H9 (cell line): ENCODE data around the gene ZBTB16. TPM values are rescaled to one million over a fixed set of nuclear protein-coding genes. Genes with fewer than 3 reads are reported as not detected.

Experiments
- DNase-seq: peaks from one replicate; pipeline ENCODE4 v3.0.0-alpha.2; 2017
- H2AFZ ChIP-seq: one replicate; pipeline ENCODE4 v1.6.1; 2013; ENCODE audit warnings: mild to moderate bottlenecking, low read length, control low read depth, moderate library complexity
- H2AK5ac ChIP-seq: 2 replicates; pipeline ENCODE4 v1.6.1; 2013; ENCODE audit warnings: low read length, control low read depth, mixed read lengths; ENCODE audit not compliant: insufficient read length
- H2BK120ac ChIP-seq: one replicate; pipeline ENCODE4 v1.6.1; 2013; ENCODE audit warnings: low read depth, mild to moderate bottlenecking, low read length, control low read depth, inconsistent platforms; ENCODE audit not compliant: poor library complexity, severe bottlenecking
- H2BK12ac ChIP-seq: 2 replicates; pipeline ENCODE4 v1.6.1; 2013; ENCODE audit warnings: low read length, control low read depth, mixed read lengths, low read depth; ENCODE audit not compliant: insufficient read length
- H2BK15ac ChIP-seq: 2 replicates; pipeline ENCODE4 v1.6.1; 2013; ENCODE audit warnings: low read depth, low read length, control low read depth
- H2BK20ac ChIP-seq: one replicate; pipeline ENCODE4 v1.6.1; 2013; ENCODE audit warnings: low read depth, mild to moderate bottlenecking, low read length, control low read depth, inconsistent platforms; ENCODE audit not compliant: poor library complexity, severe bottlenecking
- H2BK5ac ChIP-seq: 2 replicates; pipeline ENCODE4 v1.6.1; 2013; ENCODE audit warnings: low read length, control low read depth, mixed read lengths; ENCODE audit not compliant: insufficient read length
- H3K14ac ChIP-seq: 2 replicates; pipeline ENCODE4 v1.6.1; 2013; ENCODE audit warnings: low read length, control low read depth; ENCODE audit not compliant: insufficient read depth
- H3K18ac ChIP-seq: 2 replicates; pipeline ENCODE4 v1.6.1; 2013; ENCODE audit warnings: low read depth, mild to moderate bottlenecking, mixed read lengths, low read length, control low read depth; ENCODE audit not compliant: insufficient read length
- H3K23ac ChIP-seq: 2 replicates; pipeline ENCODE4 v1.6.1; 2013; ENCODE audit warnings: low read length, control low read depth, mixed read lengths, low read depth; ENCODE audit not compliant: insufficient read length
- H3K23me2 ChIP-seq: 2 replicates; pipeline ENCODE4 v1.6.1; 2013; ENCODE audit warnings: low read depth, mild to moderate bottlenecking, mixed read lengths, low read length, control low read depth; ENCODE audit not compliant: insufficient read length, poor library complexity, severe bottlenecking
- H3K27ac ChIP-seq: 2 replicates; pipeline ENCODE4 v1.5.1; 2013; ENCODE audit warnings: low read length, control low read depth, mixed read lengths, low read depth; ENCODE audit not compliant: insufficient read length
- H3K27me3 ChIP-seq: 2 replicates; pipeline ENCODE4 v1.6.1; 2013; ENCODE audit warnings: low read length, control low read depth, inconsistent platforms; ENCODE audit not compliant: insufficient read depth
- H3K4ac ChIP-seq: 2 replicates; pipeline ENCODE4 v1.6.1; 2013; ENCODE audit warnings: low read depth, mild to moderate bottlenecking, control low read depth, inconsistent platforms, low read length, moderate library complexity
- H3K4me1 ChIP-seq: 2 replicates; pipeline ENCODE4 v1.6.1; 2013; ENCODE audit warnings: low read length, control low read depth, inconsistent platforms; ENCODE audit not compliant: insufficient read depth
- H3K4me2 ChIP-seq: 2 replicates; pipeline ENCODE4 v1.6.1; 2013; ENCODE audit warnings: low read length, control low read depth, mixed read lengths; ENCODE audit not compliant: insufficient read length, insufficient read depth
- H3K56ac ChIP-seq: 2 replicates; pipeline ENCODE4 v1.6.1; 2013; ENCODE audit warnings: low read depth, mild to moderate bottlenecking, mixed read lengths, low read length, control low read depth; ENCODE audit not compliant: insufficient read length
- H3K79me1 ChIP-seq: 2 replicates; pipeline ENCODE4 v1.6.1; 2013; ENCODE audit warnings: low read depth, mild to moderate bottlenecking, moderate library complexity, low read length, control low read depth, inconsistent platforms; ENCODE audit not compliant: insufficient read depth, poor library complexity, severe bottlenecking
- H3K79me2 ChIP-seq: 2 replicates; pipeline ENCODE4 v1.6.1; 2013; ENCODE audit warnings: low read length, control low read depth, inconsistent platforms; ENCODE audit not compliant: insufficient read depth
- H3K9ac ChIP-seq: 2 replicates; pipeline ENCODE4 v1.6.1; 2013; ENCODE audit warnings: low read length, control low read depth, mixed read lengths; ENCODE audit not compliant: insufficient read length; ENCODE audit errors: extremely low read depth
- H3K9me3 ChIP-seq: one replicate; pipeline ENCODE4 v1.6.1; 2013; ENCODE audit warnings: low read depth, low read length, inconsistent platforms; ENCODE audit not compliant: control insufficient read depth
- H3T11ph ChIP-seq: one replicate; pipeline ENCODE4 v1.6.1; 2013; ENCODE audit warnings: mild to moderate bottlenecking, low read length, control low read depth, inconsistent platforms
- H4K20me1 ChIP-seq: one replicate; pipeline ENCODE4 v1.6.1; 2013; ENCODE audit not compliant: control insufficient read depth, insufficient read length, insufficient read depth
- H4K5ac ChIP-seq: 2 replicates; pipeline ENCODE4 v1.6.1; 2013; ENCODE audit warnings: low read depth, mild to moderate bottlenecking, mixed read lengths, low read length, control low read depth; ENCODE audit not compliant: insufficient read length
- H4K8ac ChIP-seq: replicated peaks from 2 replicates; pipeline ENCODE4 v1.6.1; 2013; ENCODE audit warnings: low read length, control low read depth, mixed read lengths, low read depth; ENCODE audit not compliant: insufficient read length
- H4K91ac ChIP-seq: 2 replicates; pipeline ENCODE4 v1.6.1; 2013; ENCODE audit warnings: low read depth, mild to moderate bottlenecking, moderate library complexity, mixed read lengths, low read length, control low read depth; ENCODE audit not compliant: insufficient read length
- H3K27ac Mint-ChIP-seq, 3 experiments: 2 replicates in 2 of 3; 3 replicates in 1 of 3; pipeline ENCODE4 v1.8.0; 2020 to 2021; ENCODE audit warnings: mixed read lengths in 3 of 3, mild to moderate bottlenecking in 1 of 3, moderate library complexity in 1 of 3
- H3K27me3 Mint-ChIP-seq: 2 replicates; pipeline ENCODE4 v1.8.0; 2021; ENCODE audit warnings: low read depth, mild to moderate bottlenecking, moderate library complexity, mixed read lengths
- H3K36me3 Mint-ChIP-seq, 3 experiments: 2 replicates in 2 of 3; 3 replicates in 1 of 3; pipeline ENCODE4 v1.8.0; 2020 to 2021; ENCODE audit warnings: low read depth in 3 of 3, mixed read lengths in 3 of 3; ENCODE audit not compliant: insufficient read depth in 1 of 3
- H3K4me1 Mint-ChIP-seq, 2 experiments: 2 replicates each; pipeline ENCODE4 v1.8.0; 2020; ENCODE audit warnings: mixed read lengths in 2 of 2
- H3K4me3 Mint-ChIP-seq, 2 experiments: 2 replicates in 1 of 2; 3 replicates in 1 of 2; pipeline ENCODE4 v1.8.0; 2020 to 2021; ENCODE audit warnings: mild to moderate bottlenecking in 2 of 2, mixed read lengths in 2 of 2, moderate library complexity in 1 of 2
- H3K9me3 Mint-ChIP-seq, 2 experiments: 2 replicates in 1 of 2; 3 replicates in 1 of 2; pipeline ENCODE4 v1.8.0; 2020; ENCODE audit warnings: mild to moderate bottlenecking in 2 of 2, mixed read lengths in 2 of 2, moderate library complexity in 1 of 2
- CTCF ChIP-seq: fragments of 200-600 bp; sonication (generic); conservative IDR thresholded peaks from 3 replicates; pipeline ENCODE4 v1.8.0; 2021; ENCODE audit warnings: antibody characterized with exemption, mild to moderate bottlenecking
- WGBS: extraction: QIAGEN DNeasy Blood & Tissue Kit; methylation state at CpG from one replicate; pipeline ENCODE4 v1.1.7; 2013; ENCODE audit warnings: missing lambda C conversion rate, low lambda C conversion rate, mixed read lengths; ENCODE audit not compliant: insufficient read length; ENCODE audit errors: extremely low coverage; 5-methylcytosine and 5-hydroxymethylcytosine counted together
- total RNA-seq: library from RNA; stranded (reverse); gene quantifications from 2 replicates; pipeline ENCODE4 v1.2.1, GENCODE V29; 2021

The ZBTB16 gene
- total RNA-seq, 1 experiment from 2014 or later, result not detected

- no peak overlapping the region for H3K27ac Mint-ChIP-seq
- Histone ChIP-seq H3K9ac (no peak overlapping the region), H2BK12ac (no peak overlapping the region), H3T11ph (no peak overlapping the region), H2AK5ac (no peak overlapping the region), H3K18ac (no peak overlapping the region), H3K14ac (no peak overlapping the region), H2BK20ac (no peak overlapping the region), H3K4me2 (no peak overlapping the region), H2BK15ac (no peak overlapping the region), H3K9me3 (no peaks in the 10 kb centered on the region), H3K79me2 (no peaks in the 10 kb centered on the region), H3K23me2 (no peaks in the 10 kb centered on the region), H3K27me3 (no peaks in the 10 kb centered on the region), H4K5ac (no peak overlapping the region), H3K56ac (no peak overlapping the region), H3K27ac (no peak overlapping the region), H3K23ac (no peak overlapping the region), H2AFZ (no peak overlapping the region), H2BK5ac (no peak overlapping the region), H3K79me1 (no peaks in the 10 kb centered on the region), H2BK120ac (no peak overlapping the region), H4K20me1 (no peaks in the 10 kb centered on the region), H3K4ac (no peak overlapping the region), H3K4me1 (no peaks in the 10 kb centered on the region), H4K8ac (no peak overlapping the region), H4K91ac (no peak overlapping the region)
- no peak overlapping the region for H3K4me3 Mint-ChIP-seq
- H3K27me3 Mint-ChIP-seq, result peaks cover 19% of the 10 kb centered on the region
- no peaks in the 10 kb centered on the region for H3K9me3 Mint-ChIP-seq
- peaks cover under 1 to 21% of the 10 kb centered on the region in 2 experiments; a peak in 3 of 4 replicates for H3K4me1 Mint-ChIP-seq
- TF ChIP-seq CTCF, result no peak
- no CpG with 5 or more reads among the region's 6 CpGs for WGBS
- no peaks in the 10 kb centered on the region for H3K36me3 Mint-ChIP-seq
- no peak for DNase-seq
Observed at GRCh38 chr11:114110123-114110522, 50.6 kb downstream of the ZBTB16 start.
